HG02884 (cell line): ENCODE results near the gene PARPBP.
A peak's percentile ranks its signal among the peaks of the same experiment; 100 is the strongest.
"Not testable (repeated sequence)": the region's sequence is repeated elsewhere in the genome, so short reads cannot be mapped to it uniquely, and the experiment has no call there.

Experiments
- ATAC-seq: cut with Tn5 transposase; IDR thresholded peaks from one replicate; pipeline ENCODE4 v1.9.1; 2021; ENCODE audit warnings: mild to moderate bottlenecking, moderate library complexity; ENCODE audit not compliant: unreplicated experiment

Gene PARPBP

DNA sequence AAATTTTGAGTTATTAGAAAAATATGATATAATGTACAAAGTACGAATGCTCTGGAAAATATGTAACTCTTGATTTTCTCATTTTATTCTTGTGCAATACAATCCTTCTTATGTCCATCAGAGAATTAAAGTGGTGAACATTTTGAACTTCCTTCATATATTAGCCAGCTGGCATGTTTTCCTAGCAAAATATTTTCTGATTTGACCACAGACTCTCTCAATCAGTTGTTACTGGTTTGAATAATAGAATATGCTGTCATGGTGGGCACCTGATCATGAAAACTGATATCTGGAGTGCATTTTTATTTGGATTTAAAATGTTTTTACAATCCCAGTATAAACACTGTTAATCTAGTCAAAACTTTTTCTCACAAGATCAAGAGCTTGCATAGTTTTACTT is 24.2 kb downstream of the PARPBP start:
- ATAC-seq: no peak

DNA sequence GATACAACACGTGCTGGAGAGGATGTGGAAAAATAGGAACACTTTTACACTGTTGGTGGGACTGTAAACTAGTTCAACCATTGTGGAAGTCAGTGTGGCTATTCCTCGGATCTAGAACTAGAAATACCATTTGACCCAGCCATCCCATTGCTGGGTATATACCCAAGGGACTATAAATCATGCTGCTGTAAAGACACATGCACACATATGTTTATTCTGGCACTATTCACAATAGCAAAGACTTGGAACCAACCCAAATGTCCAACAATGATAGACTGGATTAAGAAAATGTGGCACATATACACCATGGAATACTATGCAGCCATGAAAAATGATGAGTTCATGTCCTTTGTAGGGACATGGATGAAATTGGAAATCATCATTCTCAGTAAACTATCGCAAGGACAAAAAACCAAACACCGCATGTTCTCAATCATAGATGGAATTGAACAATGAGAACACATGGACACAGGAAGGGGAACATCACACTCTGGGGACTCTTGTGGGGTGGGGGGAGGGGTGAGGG is 27.1 kb downstream of the PARPBP start:
- ATAC-seq: not testable (repeated sequence)

- ATAC-seq: not testable (repeated sequence)
These were observed 35.2 kb downstream of the PARPBP start for GRCh38 chr12:102155206-102155605.

- ATAC-seq: no peak
These were observed 43.4 kb downstream of the PARPBP start for GRCh38 chr12:102163383-102163782.

DNA sequence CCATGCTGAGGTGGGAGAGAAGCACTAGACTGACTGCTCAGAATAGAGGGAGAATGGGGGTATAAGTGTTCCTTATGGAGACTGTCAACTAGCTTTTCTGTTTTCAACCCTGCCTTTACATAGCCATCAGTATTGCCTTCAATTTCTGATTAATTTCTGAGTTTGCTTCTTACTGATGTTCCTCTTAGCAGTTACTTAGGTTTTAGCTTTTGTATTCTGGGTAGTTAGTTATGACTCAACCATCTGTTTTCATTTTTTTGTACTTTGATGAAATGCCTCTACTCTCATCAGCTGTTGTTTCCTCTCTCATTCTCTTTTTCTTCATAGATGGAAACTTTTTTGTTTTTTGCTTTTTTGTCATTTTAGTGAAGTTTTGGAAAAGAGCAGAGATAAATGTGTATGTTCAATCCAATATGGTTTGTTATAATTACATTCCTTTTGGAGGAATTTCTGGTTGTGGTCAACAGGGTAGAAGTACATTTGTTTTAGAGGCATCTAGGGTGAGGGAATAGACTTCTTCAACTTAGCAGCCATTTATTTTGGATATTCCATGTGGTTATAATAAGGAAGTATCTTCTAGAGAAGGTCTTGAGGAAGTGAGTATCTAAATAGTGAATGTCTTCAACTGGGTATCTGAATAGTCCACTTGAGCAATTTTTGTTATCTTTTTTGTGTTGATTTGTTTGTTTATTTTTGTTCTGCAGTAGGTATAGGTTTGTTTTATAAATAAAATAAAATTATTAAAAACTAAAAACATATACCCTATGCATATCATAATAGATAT is 48.0 kb downstream of the PARPBP start:
- ATAC-seq: peak; percentile 78

- no peak for ATAC-seq
These were observed 50.1 kb downstream of the PARPBP start for GRCh38 chr12:102169922-102170621.

- ATAC-seq: no peak
These were observed 52.0 kb downstream of the PARPBP start for GRCh38 chr12:102171951-102172350.

- ATAC-seq: no peak
These were observed 52.5 kb downstream of the PARPBP start for GRCh38 chr12:102172436-102172835.

- ATAC-seq: no peak
These were observed 54.1 kb downstream of the PARPBP start for GRCh38 chr12:102174117-102174516.

DNA sequence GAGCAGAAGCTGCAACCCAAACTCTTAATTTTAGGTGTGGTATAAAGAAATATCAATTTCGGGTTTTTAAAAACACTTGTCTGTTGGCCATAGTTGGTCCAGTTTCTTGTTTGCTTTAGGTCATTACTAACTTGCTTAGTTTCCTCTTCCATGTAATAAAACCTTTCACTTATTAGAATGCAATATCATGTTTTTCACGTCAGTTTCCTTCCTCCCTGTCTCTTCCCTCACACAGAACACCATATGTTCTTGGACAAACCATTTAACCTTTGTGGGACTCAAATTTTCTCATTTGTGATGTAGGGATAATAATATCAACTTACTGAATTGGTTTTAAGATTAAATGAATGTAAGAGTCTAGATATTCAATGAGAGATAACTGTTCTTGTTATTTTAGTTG is 54.8 kb downstream of the PARPBP start:
- ATAC-seq: no peak

GRCh38 chr12:102182635-102183034 is 62.7 kb downstream of the PARPBP start:
- ATAC-seq: no peak

DNA sequence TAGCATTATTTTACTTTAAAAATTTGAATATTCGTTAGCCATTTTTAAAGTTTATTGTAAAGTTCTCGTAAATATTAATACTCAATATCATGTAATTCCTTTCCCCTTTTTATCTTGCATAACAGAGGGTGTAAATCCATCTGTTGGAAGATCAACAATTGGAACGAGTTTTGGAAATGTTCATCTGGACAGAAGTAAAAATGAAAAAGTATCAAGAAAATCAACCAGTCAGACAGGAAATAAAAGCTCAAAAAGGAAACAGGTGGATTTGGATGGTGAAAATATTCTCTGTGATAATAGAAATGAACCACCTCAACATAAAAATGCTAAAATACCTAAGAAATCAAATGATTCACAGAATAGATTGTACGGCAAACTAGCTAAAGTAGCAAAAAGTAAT is 75.8 kb downstream of the PARPBP start:
- no peak for ATAC-seq

- peak; percentile 90 for ATAC-seq
These were observed 77.8 kb downstream of the PARPBP start, which contains the start of gene PMCH for GRCh38 chr12:102197789-102198188. Gene PMCH (minus strand): TSS chr12:102197833. CDS start chr12:102197770, 63 bp downstream.

GRCh38 chr12:102201436-102202061 is 81.6 kb downstream of the PARPBP start:
- no peak for ATAC-seq

GRCh38 chr12:102202556-102202955 is 82.6 kb downstream of the PARPBP start:
- ATAC-seq: no peak

DNA sequence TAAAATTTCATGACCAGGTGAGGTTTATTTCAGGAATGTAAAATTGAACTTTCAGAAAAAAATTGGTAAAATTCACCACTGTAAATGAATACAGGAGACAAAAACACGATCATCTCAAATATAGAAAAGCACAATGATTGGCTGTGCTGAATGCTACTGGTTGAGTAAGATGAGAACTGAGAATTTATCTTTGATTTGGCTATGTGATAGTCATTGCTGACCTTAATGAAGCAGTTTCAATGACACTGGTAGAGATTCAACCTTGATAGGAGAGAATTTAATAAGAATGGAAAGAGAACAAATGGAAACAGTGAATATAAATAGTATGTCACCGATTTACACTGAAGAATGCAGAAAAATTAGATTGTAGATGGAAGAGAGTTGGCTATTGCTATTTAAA is 84.0 kb downstream of the PARPBP start:
- ATAC-seq: no peak

GRCh38 chr12:102215992-102216691 is 96.2 kb downstream of the PARPBP start:
- no peak for ATAC-seq

DNA sequence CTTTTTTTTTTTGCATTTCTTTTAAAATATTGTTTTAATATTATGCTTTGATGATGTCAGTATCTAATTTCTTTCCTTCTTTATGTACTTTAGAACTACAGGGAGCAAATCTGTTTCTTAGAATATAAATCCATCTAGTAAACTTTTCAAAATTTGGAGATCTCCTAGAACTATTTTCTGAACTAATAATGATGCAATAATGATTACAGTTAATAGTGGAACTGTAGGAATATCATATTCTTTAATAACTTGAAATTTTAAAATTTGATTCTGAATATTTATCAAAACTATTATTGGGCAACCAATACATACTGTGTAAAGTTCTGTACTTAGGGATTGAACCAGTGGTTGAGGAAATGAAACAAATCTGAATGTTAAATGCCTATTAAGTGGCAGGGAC is 100.8 kb downstream of the PARPBP start:
- no peak for ATAC-seq

DNA sequence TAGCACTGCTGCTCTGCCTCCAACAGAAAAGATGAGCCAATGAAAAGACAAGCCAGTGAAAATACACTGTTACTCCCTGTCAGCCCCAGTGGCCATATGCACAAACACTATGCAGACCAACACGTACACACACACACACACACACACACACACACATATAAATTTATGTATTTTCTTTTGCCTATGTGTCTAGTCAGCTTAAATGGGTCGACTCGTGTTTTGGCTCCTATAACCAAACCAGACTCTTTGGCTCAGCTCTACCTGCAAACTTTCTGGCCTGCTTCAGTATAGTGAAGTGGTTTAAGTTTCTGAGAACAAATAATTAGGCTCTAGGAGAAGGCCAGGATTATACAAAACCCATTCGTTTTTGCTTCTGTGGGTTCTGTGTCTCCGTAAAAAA is 108.0 kb downstream of the PARPBP start:
- ATAC-seq: no peak

GRCh38 chr12:102232036-102232435 is 112.1 kb downstream of the PARPBP start:
- no peak for ATAC-seq

DNA sequence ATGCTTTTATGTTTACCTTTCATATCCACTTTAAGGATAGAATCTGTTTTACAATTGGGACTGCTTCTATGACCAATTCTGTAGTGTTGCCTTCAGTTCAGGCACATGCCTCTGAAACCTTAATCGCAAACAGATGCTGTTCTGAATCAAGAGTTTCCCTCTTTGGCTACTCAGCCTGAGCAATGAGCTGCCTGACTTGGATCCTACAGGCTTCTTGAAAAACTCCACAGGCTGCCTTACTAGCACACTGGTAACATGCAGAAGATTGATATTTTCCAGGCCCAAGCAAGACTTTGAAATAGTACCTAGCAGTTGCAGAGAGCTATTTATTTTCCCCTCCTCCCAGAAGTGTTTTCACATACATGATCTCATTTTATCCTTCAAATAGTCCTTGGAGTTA is 112.5 kb downstream of the PARPBP start:
- ATAC-seq: no peak
